HG03378 (cell line): ENCODE measurements around the gene GJA3.

Source experiments
- ATAC-seq: cut with Tn5 transposase; IDR thresholded peaks from one replicate; pipeline ENCODE4 v1.9.1; 2021; ENCODE audit warnings: mild to moderate bottlenecking, moderate library complexity; ENCODE audit not compliant: unreplicated experiment

GJA3 gene

GRCh38 chr13:20160306-20161274 is at the start of gene GJA3:
Gene GJA3 (minus strand): TSS chr13:20161052. CDS start chr13:20143288, 17,764 bp downstream.
- ATAC-seq = peak; percentile 27

- ATAC-seq = no peak
These were observed 49.1 kb upstream of the GJA3 start for GRCh38 chr13:20209948-20210347.

- ATAC-seq = no peak
These were observed 45.9 kb upstream of the GJA3 start for GRCh38 chr13:20206698-20207235.

GRCh38 chr13:20206065-20206697 is 45.3 kb upstream of the GJA3 start:
- ATAC-seq = no peak

- no peak for ATAC-seq
These were observed 37.9 kb upstream of the GJA3 start for GRCh38 chr13:20198781-20199180.

GRCh38 chr13:20197361-20197834 is 36.5 kb upstream of the GJA3 start:
- no peak for ATAC-seq

GRCh38 chr13:20195801-20196200 is 34.9 kb upstream of the GJA3 start:
- no peak for ATAC-seq

- ATAC-seq = no peak
These were observed 33.2 kb upstream of the GJA3 start for GRCh38 chr13:20193907-20194631.

- no peak for ATAC-seq
These were observed 32.5 kb upstream of the GJA3 start for GRCh38 chr13:20193162-20193906.

- no peak for ATAC-seq
These were observed 31.9 kb upstream of the GJA3 start, which contains the start of gene GJB2 for GRCh38 chr13:20192836-20193161. Gene GJB2 (minus strand): TSS chr13:20192938. CDS start chr13:20189581, 3,357 bp downstream.

- ATAC-seq = no peak
These were observed 31.4 kb upstream of the GJA3 start for GRCh38 chr13:20192158-20192835.

- ATAC-seq = no peak
These were observed 30.7 kb upstream of the GJA3 start for GRCh38 chr13:20191311-20192157.

- ATAC-seq = no peak
These were observed 29.8 kb upstream of the GJA3 start for GRCh38 chr13:20190481-20191310.

GRCh38 chr13:20190076-20190475 is 29.2 kb upstream of the GJA3 start:
- ATAC-seq = no peak

- no peak for ATAC-seq
These were observed 28.1 kb upstream of the GJA3 start for GRCh38 chr13:20188667-20189553.

- no peak for ATAC-seq
These were observed 25.9 kb upstream of the GJA3 start for GRCh38 chr13:20186771-20187170.
